Hippocampal formation (tissue), 2 donors: ENCODE measurements around the gene KCTD12.

Experiments
- DNase-seq, 2 donors: peaks; one replicate each; lab custom pipeline; 2025; lab: John Stamatoyannopoulos, UW

The KCTD12 gene

DNA sequence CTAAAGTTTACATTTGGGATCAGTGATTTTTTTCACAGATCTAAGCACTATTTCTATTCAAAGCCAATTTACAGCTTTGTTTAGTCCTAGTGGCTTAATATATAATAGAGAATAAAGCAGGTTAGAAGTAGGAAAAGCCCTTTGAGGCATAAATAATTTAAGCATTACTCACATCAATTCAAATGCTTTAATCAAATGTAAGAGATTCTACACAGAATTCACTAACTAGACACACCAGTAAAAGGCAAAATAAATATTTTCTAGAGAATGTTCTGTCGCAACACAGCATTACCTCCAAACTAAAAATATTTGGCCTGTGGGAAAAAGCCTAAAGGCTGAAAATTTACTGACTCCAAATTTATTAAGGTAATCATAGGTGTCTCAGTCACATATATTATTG, 31.3 kb downstream of the KCTD12 start:
- no peak for DNase-seq

DNA sequence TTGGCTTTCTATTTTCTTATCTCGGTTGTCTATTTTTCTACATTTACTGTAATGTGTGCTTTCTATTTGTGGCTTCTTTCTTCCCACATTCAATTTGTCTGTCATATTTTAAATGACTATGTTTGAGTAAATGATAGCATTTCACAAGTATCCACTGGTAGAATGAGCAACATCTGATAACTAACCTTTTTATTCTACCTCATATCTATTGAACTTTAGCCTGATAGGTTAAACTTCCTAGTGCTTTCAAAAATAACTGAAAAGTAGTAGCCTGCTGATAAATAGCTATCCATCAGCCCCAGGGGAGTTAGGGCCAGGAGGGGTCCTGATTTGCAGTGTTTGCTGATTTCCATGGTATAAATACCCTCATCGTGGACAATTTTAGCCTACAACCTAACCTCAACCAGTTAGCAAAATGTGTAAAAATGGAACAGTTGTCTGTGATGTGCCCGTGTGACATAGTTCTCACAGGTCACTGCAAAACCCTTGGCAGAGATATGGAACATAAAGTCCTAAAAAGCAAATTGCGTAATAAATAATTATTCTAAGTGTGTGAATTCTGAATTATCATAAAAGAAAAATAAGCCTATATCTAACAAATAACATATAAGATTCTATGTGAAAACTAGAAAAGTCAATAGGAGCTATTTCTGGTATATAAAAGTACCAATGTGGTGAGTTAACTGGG, 32.1 kb downstream of the KCTD12 start:
- DNase-seq, result no peak

- DNase-seq, result no peak
Measured at GRCh38 chr13:76853481-76853880, 32.7 kb downstream of the KCTD12 start.

DNA sequence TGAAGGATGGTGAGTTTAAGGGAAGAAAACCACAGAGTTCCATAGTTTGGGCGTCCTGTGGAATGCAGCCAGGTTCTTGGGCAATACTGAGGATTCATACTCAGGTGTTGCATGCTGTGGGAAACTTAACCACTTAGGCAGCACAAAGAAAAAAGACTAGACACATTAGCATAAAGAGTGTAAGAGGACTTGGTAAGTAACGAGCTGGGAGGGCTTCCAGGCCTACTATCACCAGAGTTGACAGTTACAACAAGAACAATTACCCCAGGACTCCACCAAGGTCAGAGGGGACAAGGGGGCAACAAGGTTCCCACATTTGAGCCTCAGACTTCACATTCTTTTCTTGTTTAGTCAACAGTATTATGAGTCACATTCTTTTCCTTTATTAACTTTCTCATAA, 33.2 kb downstream of the KCTD12 start:
- no peak for DNase-seq

DNA sequence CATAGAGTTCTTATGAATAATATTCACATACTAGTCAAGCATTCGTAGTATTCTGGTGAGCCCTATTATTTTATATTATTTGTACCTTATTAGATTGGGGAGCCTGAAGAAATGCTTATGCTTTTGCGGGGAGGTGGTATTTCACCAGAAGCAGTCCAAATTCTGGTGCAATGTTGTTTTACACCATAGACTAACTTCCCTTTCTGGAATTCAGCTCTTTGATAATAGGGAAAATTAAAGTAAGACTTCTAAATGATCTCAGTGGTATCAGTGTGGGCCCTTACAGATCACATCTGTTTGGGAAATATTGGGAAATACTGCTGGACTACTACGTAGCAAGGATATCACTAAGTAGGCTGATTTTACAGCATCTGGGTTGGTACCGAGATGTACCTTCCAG, 34.2 kb downstream of the KCTD12 start:
- no peak for DNase-seq

GRCh38 chr13:76849493-76849892, 36.7 kb downstream of the KCTD12 start:
- DNase-seq, result no peak

DNA sequence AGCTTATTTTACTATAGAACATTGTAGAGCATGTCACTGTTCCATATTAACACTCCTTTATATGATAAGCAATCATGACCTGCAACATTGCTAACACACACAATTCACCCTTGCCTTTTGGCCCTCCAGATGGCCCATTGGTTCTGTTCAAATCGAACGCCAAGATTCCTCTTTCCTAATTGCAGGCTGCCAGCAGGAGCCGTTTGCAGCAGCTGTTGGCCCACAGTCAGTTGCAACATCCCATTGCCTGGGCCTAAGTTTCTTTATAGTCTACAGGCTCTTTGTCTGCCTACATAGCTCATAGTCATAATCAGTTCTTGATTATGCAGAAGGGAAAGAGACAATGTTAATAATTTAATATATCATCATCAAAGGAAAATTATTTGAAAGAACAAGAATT, 37.6 kb downstream of the KCTD12 start:
- no peak for DNase-seq

DNA sequence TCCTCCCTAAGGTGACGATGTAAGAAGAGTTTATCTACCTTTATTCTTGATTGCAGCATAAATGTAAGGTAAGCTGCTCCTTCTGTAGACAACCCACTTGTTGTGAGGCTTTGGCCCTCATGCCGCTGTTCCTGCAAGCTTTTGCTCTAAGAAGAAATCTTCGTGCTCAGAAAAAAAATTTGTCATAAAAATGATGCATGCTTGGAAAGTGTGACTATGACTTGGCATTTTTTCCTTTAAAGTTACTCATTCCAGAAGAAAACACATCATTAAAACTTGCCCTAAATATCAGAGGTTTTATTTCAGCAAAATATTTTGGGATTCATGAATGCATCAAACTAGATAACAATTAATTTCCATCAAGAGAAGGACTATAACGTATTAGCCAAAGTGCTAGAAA, 39.8 kb downstream of the KCTD12 start:
- DNase-seq, result no peak

- no peak for DNase-seq
Measured at GRCh38 chr13:76845865-76846264, 40.3 kb downstream of the KCTD12 start.

GRCh38 chr13:76845367-76845766, 40.8 kb downstream of the KCTD12 start:
- DNase-seq, result no peak

DNA sequence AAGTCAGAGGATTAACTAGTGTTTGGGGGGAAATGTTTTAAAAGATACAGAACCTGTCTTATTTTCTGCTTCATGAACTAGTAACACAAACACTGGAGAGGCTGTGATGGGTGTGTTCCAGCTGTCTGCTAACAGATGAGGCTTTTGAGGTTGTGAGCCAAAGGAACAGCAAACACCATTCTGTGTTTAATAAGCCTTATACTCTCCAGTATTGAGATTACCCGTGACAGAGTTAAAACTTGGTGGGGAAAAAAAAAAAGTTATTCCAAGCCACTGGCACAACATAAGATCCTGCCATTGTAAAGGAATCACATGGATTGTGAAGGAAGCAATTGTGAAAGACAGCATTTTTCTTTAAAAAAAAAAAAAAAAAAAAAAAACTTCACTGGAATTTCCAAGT, 48.4 kb downstream of the KCTD12 start:
- DNase-seq, result no peak

GRCh38 chr13:76836311-76836710, 49.9 kb downstream of the KCTD12 start:
- no peak for DNase-seq

GRCh38 chr13:76833441-76833954, 52.7 kb downstream of the KCTD12 start:
- no peak for DNase-seq

DNA sequence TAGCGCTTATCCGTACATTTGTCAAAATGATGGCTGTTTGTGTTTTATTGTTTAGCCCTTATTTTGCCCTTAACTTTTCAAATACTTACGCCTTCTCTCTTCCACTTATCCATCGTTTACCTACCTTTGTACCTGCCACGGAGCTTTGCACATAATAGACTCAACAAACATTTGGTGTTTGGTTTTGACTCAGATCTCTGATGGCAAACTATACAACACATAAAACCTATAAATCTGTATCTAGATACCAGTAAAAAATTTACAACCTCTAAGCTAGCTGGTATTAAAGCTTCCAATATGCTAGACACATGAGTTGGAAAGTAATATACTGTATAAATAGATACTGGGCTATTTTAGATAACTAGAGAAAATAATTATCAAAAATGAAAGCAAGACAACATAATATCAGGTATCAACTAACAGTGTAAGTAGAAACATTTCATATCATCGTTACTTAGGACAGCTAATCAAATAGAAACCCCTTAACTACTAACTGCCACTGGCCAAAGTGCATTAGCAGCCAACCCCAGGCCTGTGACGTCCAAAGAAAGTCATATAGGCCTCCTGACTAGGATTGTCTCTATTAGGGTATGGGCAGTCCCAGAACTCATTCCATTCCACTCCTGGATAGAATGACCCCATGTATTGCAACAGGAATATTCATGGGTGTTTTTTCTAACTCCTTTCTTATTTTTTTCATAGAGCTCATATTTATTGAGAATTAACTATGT, 53.8 kb downstream of the KCTD12 start:
- no peak for DNase-seq

DNA sequence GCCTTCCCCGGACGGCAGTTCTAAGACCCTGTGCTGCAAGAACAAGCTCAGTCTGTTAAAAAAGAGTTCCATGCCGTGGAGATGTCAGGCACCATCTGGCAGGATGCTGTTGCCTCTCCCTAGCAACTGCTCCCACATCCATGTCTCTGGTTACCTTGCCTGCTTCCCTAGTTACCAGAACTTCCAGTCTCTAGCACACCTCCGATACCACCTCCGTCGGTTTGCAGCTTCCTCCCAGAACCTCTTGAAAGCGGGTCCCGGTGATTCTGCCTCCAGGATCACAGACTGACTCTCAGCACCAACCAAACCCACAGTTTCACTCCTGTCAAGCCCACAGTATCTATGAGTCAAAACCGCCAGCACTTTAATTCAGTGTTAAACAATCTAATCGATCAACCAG, 55.4 kb downstream of the KCTD12 start:
- DNase-seq, result peak in 1 of 2 donors; percentile 45
